ENCODE data around the gene DPY19L1. TPM values are rescaled to one million over a fixed set of nuclear protein-coding genes. Genes with fewer than 3 reads are reported as not detected.

DPY19L1 gene
- total RNA-seq, 1 experiment from 2014 or later, result 10.7 TPM

GRCh38 chr7:35024298-35024697, 13.0 kb downstream of the DPY19L1 start:
- no peaks in the 10 kb centered on the region for H3K9me2 ChIP-seq (replicated peaks; ENCODE audit: low read length)
- no peak overlapping the region for H3K4me2 ChIP-seq (ENCODE audit: low read length)
- POLR2A ChIA-PET (ENCODE audit: unreplicated experiment), result no interaction called here
- no TSS peak for BruUV-seq (replicated peaks)
- no peaks in the 10 kb centered on the region for H3K9me3 ChIP-seq (ENCODE audit: low read length)
- peaks cover 21% of the 10 kb centered on the region for H3K79me2 ChIP-seq (ENCODE audit: low read length)
- DNase-seq, result no peak
- no peaks in the 10 kb centered on the region for H3K27me3 ChIP-seq (ENCODE audit: low read length)
- H3K4me3 ChIP-seq (ENCODE audit: low read length), result no peak overlapping the region
- H3K9ac ChIP-seq (ENCODE audit: low read length), result no peak overlapping the region
- H2AFZ ChIP-seq (ENCODE audit: low read length), result no peak overlapping the region
- 0 out of 2 replicates have a peak, but pooled peaks cover 4% of the 10 kb centered on the region for H4K20me1 ChIP-seq (ENCODE audit: low read length)
- H3K4me1 ChIP-seq (ENCODE audit: insufficient read depth, low read length), result peaks cover 30% of the 10 kb centered on the region
- no peak for TF ChIP-seq EZH2phosphoT487 (IDR thresholded peaks at IDR 0.05; ENCODE audit: borderline replicate concordance, low read length)
- TF ChIP-seq, protein P1, sequence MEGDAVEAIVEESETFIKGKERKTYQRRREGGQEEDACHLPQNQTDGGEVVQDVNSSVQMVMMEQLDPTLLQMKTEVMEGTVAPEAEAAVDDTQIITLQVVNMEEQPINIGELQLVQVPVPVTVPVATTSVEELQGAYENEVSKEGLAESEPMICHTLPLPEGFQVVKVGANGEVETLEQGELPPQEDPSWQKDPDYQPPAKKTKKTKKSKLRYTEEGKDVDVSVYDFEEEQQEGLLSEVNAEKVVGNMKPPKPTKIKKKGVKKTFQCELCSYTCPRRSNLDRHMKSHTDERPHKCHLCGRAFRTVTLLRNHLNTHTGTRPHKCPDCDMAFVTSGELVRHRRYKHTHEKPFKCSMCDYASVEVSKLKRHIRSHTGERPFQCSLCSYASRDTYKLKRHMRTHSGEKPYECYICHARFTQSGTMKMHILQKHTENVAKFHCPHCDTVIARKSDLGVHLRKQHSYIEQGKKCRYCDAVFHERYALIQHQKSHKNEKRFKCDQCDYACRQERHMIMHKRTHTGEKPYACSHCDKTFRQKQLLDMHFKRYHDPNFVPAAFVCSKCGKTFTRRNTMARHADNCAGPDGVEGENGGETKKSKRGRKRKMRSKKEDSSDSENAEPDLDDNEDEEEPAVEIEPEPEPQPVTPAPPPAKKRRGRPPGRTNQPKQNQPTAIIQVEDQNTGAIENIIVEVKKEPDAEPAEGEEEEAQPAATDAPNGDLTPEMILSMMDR (conservative IDR thresholded peaks at IDR 0.05; ENCODE audit: low read depth, low read length), result no peak
- no peak for TF ChIP-seq EZH2 (IDR thresholded peaks at IDR 0.05; ENCODE audit: low read length, unreplicated experiment)
- H3F3A ChIP-seq (ENCODE audit: low read length, unreplicated experiment), result no peaks in the 10 kb centered on the region
- ATAC-seq, result no peak
- H3K36me3 ChIP-seq (ENCODE audit: low read depth, low read length), result no peaks in the 10 kb centered on the region
- intact Hi-C loops (cut with micrococcal nuclease), result no loop called here
- CTCF ChIA-PET, result no interaction called here
- no peak overlapping the region for H3K27ac ChIP-seq (ENCODE audit: low read length)

DNA sequence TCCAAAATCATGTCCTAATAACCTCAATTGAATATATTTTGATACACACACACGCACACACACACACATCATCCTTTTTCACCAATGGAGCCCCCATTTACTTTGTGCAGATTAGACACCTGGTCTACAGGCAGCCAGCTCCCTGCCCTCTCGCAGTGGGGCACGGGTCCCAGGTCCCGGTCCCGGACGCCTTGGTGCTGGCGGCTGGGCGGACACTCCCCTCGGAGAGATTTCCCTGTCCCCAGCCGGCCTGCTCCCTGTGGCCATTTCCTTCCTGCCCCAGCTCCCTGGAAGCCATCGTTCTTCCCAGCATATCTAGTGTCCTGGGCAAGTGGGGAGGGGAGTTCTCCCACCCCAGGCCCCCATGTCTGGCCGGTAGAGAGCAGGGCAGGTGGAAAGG, 14.6 kb downstream of the DPY19L1 start:
- Histone ChIP-seq H3K27me3 (ENCODE audit: low read length) (no peaks in the 10 kb centered on the region), H3F3A (ENCODE audit: low read length, unreplicated experiment) (no peaks in the 10 kb centered on the region), H3K79me2 (ENCODE audit: low read length) (peaks cover 6% of the 10 kb centered on the region; the same call in 1 of the 2 replicates), H3K9me2 (replicated peaks; ENCODE audit: low read length) (no peaks in the 10 kb centered on the region), H3K4me1 (ENCODE audit: insufficient read depth, low read length) (peaks cover 30% of the 10 kb centered on the region), H2AFZ (ENCODE audit: low read length) (no peak overlapping the region), H3K4me3 (ENCODE audit: low read length) (no peak overlapping the region), H4K20me1 (ENCODE audit: low read length) (0 out of 2 replicates have a peak, but pooled peaks cover 4% of the 10 kb centered on the region), H3K36me3 (ENCODE audit: low read depth, low read length) (no peaks in the 10 kb centered on the region), H3K9ac (ENCODE audit: low read length) (no peak overlapping the region), H3K9me3 (ENCODE audit: low read length) (no peaks in the 10 kb centered on the region), H3K27ac (ENCODE audit: low read length) (no peak overlapping the region), H3K4me2 (ENCODE audit: low read length) (no peak overlapping the region)
- TF ChIP-seq EZH2phosphoT487 (IDR thresholded peaks at IDR 0.05; ENCODE audit: borderline replicate concordance, low read length) (no peak), EZH2 (IDR thresholded peaks at IDR 0.05; ENCODE audit: low read length, unreplicated experiment) (no peak)
- TF ChIP-seq, protein P1 (conservative IDR thresholded peaks at IDR 0.05; ENCODE audit: low read depth, low read length), result no peak
- CTCF ChIA-PET, result no interaction called here
- POLR2A ChIA-PET (ENCODE audit: unreplicated experiment), result interaction anchor here (0.5 kb wide), 1 partner anchor 9 kb away, joined by 3 read pairs; no protein-coding TSS in a partner anchor
- intact Hi-C loops (cut with micrococcal nuclease), result no loop called here
- ATAC-seq (no peak), DNase-seq (no peak)
- no TSS peak for BruUV-seq (replicated peaks)

- Histone ChIP-seq H3K4me2 (ENCODE audit: low read length) (no peak overlapping the region), H4K20me1 (ENCODE audit: low read length) (0 out of 2 replicates have a peak, but pooled peaks cover 4% of the 10 kb centered on the region), H3K9ac (ENCODE audit: low read length) (no peak overlapping the region), H3K4me1 (ENCODE audit: insufficient read depth, low read length) (peaks cover 21% of the 10 kb centered on the region), H3K27me3 (ENCODE audit: low read length) (no peaks in the 10 kb centered on the region), H3K9me3 (ENCODE audit: low read length) (no peaks in the 10 kb centered on the region), H3K36me3 (ENCODE audit: low read depth, low read length) (no peaks in the 10 kb centered on the region), H3K9me2 (replicated peaks; ENCODE audit: low read length) (no peaks in the 10 kb centered on the region), H2AFZ (ENCODE audit: low read length) (no peak overlapping the region), H3K27ac (ENCODE audit: low read length) (no peak overlapping the region), H3K79me2 (ENCODE audit: low read length) (peaks cover 6% of the 10 kb centered on the region; the same call in 1 of the 2 replicates), H3F3A (ENCODE audit: low read length, unreplicated experiment) (no peaks in the 10 kb centered on the region), H3K4me3 (ENCODE audit: low read length) (no peak overlapping the region)
- BruUV-seq (replicated peaks), result no TSS peak
- CTCF ChIA-PET, result no interaction called here
- POLR2A ChIA-PET (ENCODE audit: unreplicated experiment), result no interaction called here
- intact Hi-C loops (cut with micrococcal nuclease), result no loop called here
- TF ChIP-seq EZH2phosphoT487 (IDR thresholded peaks at IDR 0.05; ENCODE audit: borderline replicate concordance, low read length) (no peak), EZH2 (IDR thresholded peaks at IDR 0.05; ENCODE audit: low read length, unreplicated experiment) (no peak)
- TF ChIP-seq, protein P1 (conservative IDR thresholded peaks at IDR 0.05; ENCODE audit: low read depth, low read length), result no peak
- DNase-seq (no peak), ATAC-seq (no peak)
These were observed 15.8 kb downstream of the DPY19L1 start for GRCh38 chr7:35021445-35021844.
